Right lobe of liver (tissue), 6 donors: ENCODE measurements around the gene CCDC90B. TPM values are rescaled to one million over a fixed set of nuclear protein-coding genes. Genes with fewer than 3 reads are reported as not detected.

Experiments used
- ATAC-seq, 4 donors: fragments of 200-7000 bp; cut with Tn5 transposase; one replicate each; pipeline ENCODE4 v1.9.1; 2020; ENCODE audit warnings: mild to moderate bottlenecking in 4 of 4, moderate library complexity in 4 of 4
- DNase-seq, 3 donors: peaks; one replicate each; pipeline ENCODE4 v3.0.0-alpha.2; 2020
- H3K27ac ChIP-seq, 3 donors: fragments of 200-600 bp; one replicate each; pipeline ENCODE4 v1.8.0; 2022
- H3K27me3 ChIP-seq, 2 donors: fragments of 200-600 bp; one replicate each; pipeline ENCODE4 v1.8.0; 2022
- H3K36me3 ChIP-seq, 4 donors: fragments of 200-600 bp; sonication (generic) in 1 of 4; one replicate each; pipeline versions ENCODE4 v1.5.1 to v1.8.0; 2017 to 2022; ENCODE audit warnings: control low read depth in 1 of 4
- H3K4me1 ChIP-seq, 4 donors: fragments of 200-600 bp; sonication (generic) in 1 of 4; one replicate each; pipeline versions ENCODE4 v1.5.1 to v1.8.0; 2017 to 2022; ENCODE audit warnings: control low read depth in 1 of 4
- H3K4me3 ChIP-seq, 3 donors: fragments of 200-600 bp; one replicate each; pipeline ENCODE4 v1.8.0; 2022
- H3K9me3 ChIP-seq, 4 donors: fragments of 200-600 bp; sonication (generic) in 1 of 4; one replicate each; pipeline versions ENCODE4 v1.5.1 to v1.8.0; 2017 to 2022; ENCODE audit warnings: control low read depth in 1 of 4
- POLR2A ChIP-seq: fragments of 450-650 bp; IDR thresholded peaks from one replicate; pipeline ENCODE4 v1.6.1; 2017; ENCODE audit warnings: antibody characterized with exemption, mild to moderate bottlenecking
- WGBS: methylation state at CpG from one replicate; pipeline ENCODE4 v1.1.6; 2018; ENCODE audit warnings: low coverage, low lambda C conversion rate; ENCODE audit not compliant: insufficient coverage; ENCODE audit errors: missing lambda C conversion rate; 5-methylcytosine and 5-hydroxymethylcytosine counted together
- intact Hi-C, 2 donors: fragments of 100-400 bp; cut with DNase I; formaldehyde crosslinking; loops; one replicate each; pipeline versions ENCODE4 v1.11.2 to v1.14.1; 2022
- total RNA-seq, 6 experiments: library from RNA; depleted of rRNA in 2 of 6; stranded (reverse); fragments of >200 nt in 2 of 6; fragmentation: NEBNext Ultra II Directional in 3 of 6; extraction: Animal tissue kit (Norgen Biotek cat#: 25700) in 3 of 6; gene quantifications; one replicate each; pipeline versions ENCODE4 v1.1.0 to v1.2.4, GENCODE V29; 2016 to 2023
- TF ChIP-seq, protein P1 (sequence below), 4 donors: fragments of 200-600 bp in 3 of 4; fragments of 450-650 bp in 1 of 4; IDR thresholded peaks; one replicate each; pipeline versions ENCODE4 v1.5.1 to v1.8.0; 2016 to 2022; ENCODE audit warnings: antibody characterized with exemption in 4 of 4, mild to moderate bottlenecking in 2 of 4
- donor health status: DM: no; HTN: yes; CAD: no.
- donor health status: DM: no; HTN: no; CAD: no.
- donor health status: DM: no; HTN: no; CAD: no.
- donor health status: DM: no; HTN: yes; CAD: no.
- donor health status: DM: no; HTN: yes; CAD: no.

Gene CCDC90B
- total RNA-seq, 6 experiments from 2014 or later = 16.8 to 29.0 (median 18.1) TPM

- intact Hi-C loops = no loop called here
Measured at GRCh38 chr11:83241291-83241946, 44.7 kb downstream of the CCDC90B start.

GRCh38 chr11:83238111-83238510, 48.1 kb downstream of the CCDC90B start:
- Histone ChIP-seq H3K27me3 (no peaks in the 10 kb centered on the region), H3K4me1 (peaks cover 0 to 7% (median 3%) of the 10 kb centered on the region in 4 donors), H3K4me3 (no peak overlapping the region), H3K36me3 (no peaks in the 10 kb centered on the region), H3K27ac (no peak overlapping the region), H3K9me3 (no peaks in the 10 kb centered on the region)
- intact Hi-C loops = no loop called here
- TF ChIP-seq, protein P1, sequence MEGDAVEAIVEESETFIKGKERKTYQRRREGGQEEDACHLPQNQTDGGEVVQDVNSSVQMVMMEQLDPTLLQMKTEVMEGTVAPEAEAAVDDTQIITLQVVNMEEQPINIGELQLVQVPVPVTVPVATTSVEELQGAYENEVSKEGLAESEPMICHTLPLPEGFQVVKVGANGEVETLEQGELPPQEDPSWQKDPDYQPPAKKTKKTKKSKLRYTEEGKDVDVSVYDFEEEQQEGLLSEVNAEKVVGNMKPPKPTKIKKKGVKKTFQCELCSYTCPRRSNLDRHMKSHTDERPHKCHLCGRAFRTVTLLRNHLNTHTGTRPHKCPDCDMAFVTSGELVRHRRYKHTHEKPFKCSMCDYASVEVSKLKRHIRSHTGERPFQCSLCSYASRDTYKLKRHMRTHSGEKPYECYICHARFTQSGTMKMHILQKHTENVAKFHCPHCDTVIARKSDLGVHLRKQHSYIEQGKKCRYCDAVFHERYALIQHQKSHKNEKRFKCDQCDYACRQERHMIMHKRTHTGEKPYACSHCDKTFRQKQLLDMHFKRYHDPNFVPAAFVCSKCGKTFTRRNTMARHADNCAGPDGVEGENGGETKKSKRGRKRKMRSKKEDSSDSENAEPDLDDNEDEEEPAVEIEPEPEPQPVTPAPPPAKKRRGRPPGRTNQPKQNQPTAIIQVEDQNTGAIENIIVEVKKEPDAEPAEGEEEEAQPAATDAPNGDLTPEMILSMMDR (IDR thresholded peaks at IDR 0.05) = no peak
- no peak for TF ChIP-seq POLR2A
- WGBS = 61% methylated on average over 3 of the region's 3 CpGs
- DNase-seq (no peak), ATAC-seq (no peak)

More at GRCh38 chr11:83241291-83241946, 44.7 kb downstream of the CCDC90B start:
- no peak overlapping the region for H3K27ac ChIP-seq
- no peaks in the 10 kb centered on the region for H3K9me3 ChIP-seq
- no peaks in the 10 kb centered on the region for H3K27me3 ChIP-seq
- DNase-seq (peak in 1 of 3 donors; percentile 28), ATAC-seq (peak; percentile 83 to 92 (median 89))
- TF ChIP-seq POLR2A = no peak
- TF ChIP-seq, protein P1 (IDR thresholded peaks at IDR 0.05) = peak in 3 of 4 donors; percentile 60 to 65 (median 61)
- H3K4me1 ChIP-seq = no peaks in the 10 kb centered on the region
- WGBS = 20% methylated on average over 5 of the region's 5 CpGs
- H3K36me3 ChIP-seq = no peaks in the 10 kb centered on the region
- H3K4me3 ChIP-seq = no peak overlapping the region

DNA sequence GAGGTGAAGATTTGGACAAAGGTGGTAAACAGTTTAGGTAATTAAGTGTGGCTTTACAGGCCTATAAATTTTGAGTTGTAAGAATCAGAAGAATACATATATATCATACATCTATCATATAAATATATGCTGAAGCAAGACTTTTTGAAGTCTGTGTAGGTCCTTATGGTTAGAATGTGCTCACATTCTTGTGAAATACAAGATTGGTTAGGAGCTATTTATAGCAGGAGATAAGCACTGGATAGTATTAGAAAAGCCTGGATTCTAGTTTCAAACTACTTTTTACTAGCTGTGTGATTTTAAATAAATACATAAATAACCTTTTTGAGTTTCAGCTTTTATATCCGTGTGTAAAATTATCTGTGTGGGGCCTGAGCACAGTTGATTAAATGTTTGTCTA, 50.3 kb downstream of the CCDC90B start:
- Histone ChIP-seq H3K36me3 (no peaks in the 10 kb centered on the region), H3K4me1 (peaks cover 0 to 7% (median 3%) of the 10 kb centered on the region in 4 donors), H3K4me3 (no peak overlapping the region), H3K27ac (no peak overlapping the region), H3K27me3 (no peaks in the 10 kb centered on the region), H3K9me3 (no peaks in the 10 kb centered on the region)
- ATAC-seq (peak in 3 of 4 donors; percentile 36 to 75 (median 50)), DNase-seq (no peak)
- 16% methylated on average over 1 of the region's 1 CpG for WGBS
- no peak for TF ChIP-seq POLR2A
- TF ChIP-seq, protein P1 (IDR thresholded peaks at IDR 0.05) = no peak
- intact Hi-C loops = no loop called here

DNA sequence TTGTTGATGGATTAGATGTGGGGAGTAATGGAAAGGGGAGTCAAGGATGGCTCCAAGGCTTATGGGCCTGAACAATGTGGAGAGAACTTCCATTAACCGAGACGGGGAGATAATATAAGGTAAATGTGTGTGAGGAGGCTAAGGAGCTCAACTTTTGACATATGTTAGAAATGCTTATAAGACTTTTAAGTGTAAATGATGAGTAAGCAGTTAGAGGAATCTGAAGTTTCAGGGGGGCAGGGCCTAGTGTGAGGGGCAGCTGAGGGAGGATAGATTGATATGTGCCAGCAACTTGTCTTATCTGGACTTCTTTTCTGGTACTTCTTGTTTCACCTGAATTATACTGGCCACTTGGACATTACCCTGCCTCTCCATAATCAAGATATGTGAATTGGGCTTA, 62.7 kb downstream of the CCDC90B start:
- Histone ChIP-seq H3K36me3 (no peaks in the 10 kb centered on the region), H3K4me3 (no peak overlapping the region), H3K27ac (no peak overlapping the region), H3K9me3 (no peaks in the 10 kb centered on the region), H3K27me3 (no peaks in the 10 kb centered on the region), H3K4me1 (no peaks in the 10 kb centered on the region)
- intact Hi-C loops = no loop called here
- no peak for DNase-seq
- no peak for TF ChIP-seq POLR2A
- TF ChIP-seq, protein P1 (IDR thresholded peaks at IDR 0.05) = no peak
- WGBS = 100% methylated on average over 2 of the region's 2 CpGs
- ATAC-seq = no peak
